Activated CD8-positive, alpha-beta memory T cell treated with anti-CD3 and anti-CD28 coated beads for 36 hours (primary cell): ENCODE measurements around the gene SLC2A11. TPM values are rescaled to one million over a fixed set of nuclear protein-coding genes. Genes with fewer than 3 reads are reported as not detected.
"Not testable (repeated sequence)": the region's sequence is repeated elsewhere in the genome, so short reads cannot be mapped to it uniquely, and the experiment has no call there.

ENCODE experiments used
- CTCF ChIA-PET: fragments of 350-600 bp; sonication (Branson Sonifier 250); formaldehyde crosslinking; loops from one replicate; lab custom pipeline; 2021; ENCODE audit warnings: antibody characterized with exemption; lab: Charles Lee
- POLR2A ChIA-PET: fragments of 350-600 bp; sonication (Branson Sonifier 250); formaldehyde crosslinking; loops from one replicate; lab custom pipeline; 2021; ENCODE audit warnings: antibody characterized with exemption; lab: Charles Lee
- total RNA-seq, 2 experiments: library from RNA; stranded (reverse); gene quantifications; one replicate each; pipeline ENCODE4 v1.2.3, GENCODE V29; 2021

The SLC2A11 gene
- total RNA-seq, 2 experiments from 2014 or later = 8.0 to 8.1 TPM

DNA sequence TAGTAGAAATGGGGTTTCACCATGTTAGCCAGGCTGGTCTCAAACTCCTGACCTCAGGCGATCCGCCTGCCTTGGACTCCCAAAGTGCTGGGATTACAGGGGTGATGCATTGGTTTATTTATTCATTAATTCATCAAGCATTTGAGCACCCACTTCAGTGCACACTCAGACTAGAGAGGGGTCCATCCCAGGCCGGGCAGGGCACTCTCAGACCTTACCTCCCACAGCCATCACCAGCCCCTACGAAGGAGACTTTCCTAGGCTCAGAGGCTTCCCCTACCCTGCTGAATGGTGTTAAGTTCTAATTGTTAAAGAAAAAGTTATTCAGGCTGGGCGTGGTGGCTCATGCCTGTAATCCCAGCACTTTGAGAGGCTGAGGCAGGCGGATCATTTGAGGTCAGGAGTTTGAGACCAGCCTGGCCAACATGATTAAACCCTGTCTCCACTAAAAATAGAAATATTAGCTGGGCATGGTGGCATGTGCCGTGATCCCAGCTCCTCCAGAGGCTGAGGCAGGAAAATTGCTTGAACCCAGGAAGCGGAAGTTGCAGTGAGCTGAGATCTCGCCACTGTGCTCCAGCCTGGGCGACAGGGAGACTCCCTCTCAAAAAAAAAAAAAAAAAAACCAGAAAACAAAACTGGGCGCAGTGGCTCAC lies 7.0 kb downstream of the SLC2A11 start:
- POLR2A ChIA-PET = not testable (repeated sequence)
- CTCF ChIA-PET = interaction anchor here (1.4 kb wide), 1 partner anchor 15 kb away, joined by 3 read pairs; no protein-coding TSS in a partner anchor

DNA sequence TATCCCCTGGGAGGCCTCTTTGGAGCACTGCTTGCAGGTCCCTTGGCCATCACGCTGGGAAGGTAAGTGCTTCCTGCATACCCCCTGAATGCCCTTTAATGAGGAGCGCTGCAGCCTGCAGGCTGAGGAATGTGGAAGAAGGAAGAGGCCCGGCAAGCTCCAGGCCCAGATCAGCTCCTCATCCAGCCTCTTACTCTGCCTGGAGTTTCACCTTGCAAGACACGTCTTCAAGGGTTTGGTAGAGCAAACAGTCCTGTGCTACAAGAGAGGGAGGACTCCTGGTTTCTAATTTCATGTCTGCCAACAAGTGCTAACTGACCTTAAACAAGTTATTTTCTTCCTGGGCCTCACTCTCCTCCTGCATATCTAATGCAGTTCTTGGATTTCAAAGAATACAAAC lies 10.9 kb downstream of the SLC2A11 start:
- POLR2A ChIA-PET = no interaction called here
- CTCF ChIA-PET = no interaction called here

GRCh38 chr22:23874871-23875270 lies 17.2 kb downstream of the SLC2A11 start:
- ChIA-PET POLR2A (no interaction called here), CTCF (interaction anchor here (0.7 to 1.1 kb wide), 3 partner anchors 17 to 230 kb away, joined by 3 read pairs; no protein-coding TSS in a partner anchor)

DNA sequence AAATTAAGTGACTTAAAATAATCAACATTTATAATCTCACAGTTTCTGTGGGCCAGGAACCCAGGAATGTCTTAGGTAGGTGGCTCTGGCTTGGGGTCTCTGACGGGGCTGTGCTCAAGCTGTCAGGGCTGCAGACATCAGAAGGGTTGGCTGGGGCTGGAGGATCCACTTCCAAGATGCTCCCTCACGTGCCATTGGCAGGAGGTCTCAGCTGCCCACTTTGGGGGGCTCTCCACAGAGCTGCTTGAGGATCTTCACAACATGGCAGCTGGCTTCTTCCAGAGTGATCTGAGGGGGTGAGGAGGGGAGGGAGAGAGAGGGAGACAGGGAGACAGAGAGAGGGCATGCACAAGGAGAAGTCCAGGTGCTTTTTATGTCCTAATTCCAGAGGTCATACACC lies 18.1 kb downstream of the SLC2A11 start:
- POLR2A ChIA-PET = no interaction called here

GRCh38 chr22:23877566-23877965 lies 19.9 kb downstream of the SLC2A11 start:
- ChIA-PET CTCF (no interaction called here), POLR2A (interaction anchor here (0.6 kb wide), 1 partner anchor 277 kb away, joined by 4 read pairs; no protein-coding TSS in a partner anchor)

More for the DNA sequence above, 18.1 kb downstream of the SLC2A11 start:
- CTCF ChIA-PET = no interaction called here

DNA sequence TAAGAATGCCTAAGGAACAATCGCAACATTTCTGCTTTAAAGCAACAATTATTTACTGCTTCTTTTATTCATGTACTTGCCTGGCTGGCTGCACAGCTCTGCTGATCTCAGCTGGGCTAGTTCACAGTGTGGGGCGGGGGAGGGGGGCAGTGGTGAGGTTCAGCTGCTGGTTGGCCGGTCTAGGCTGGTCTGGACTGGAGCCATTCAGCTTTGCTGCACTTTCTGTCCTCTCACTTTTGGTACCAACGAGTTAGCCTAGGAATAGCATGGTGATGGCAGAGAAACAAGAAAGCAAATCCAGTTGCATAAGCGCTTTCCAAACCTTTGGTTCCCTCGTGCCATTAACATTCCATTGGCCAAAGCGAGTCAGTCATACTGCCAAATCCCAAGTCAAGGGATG lies 20.5 kb downstream of the SLC2A11 start:
- CTCF ChIA-PET = no interaction called here

GRCh38 chr22:23882370-23882769 lies 24.7 kb downstream of the SLC2A11 start:
- POLR2A ChIA-PET = no interaction called here
- CTCF ChIA-PET = no interaction called here

More for the DNA sequence above, 20.5 kb downstream of the SLC2A11 start:
- POLR2A ChIA-PET = no interaction called here

GRCh38 chr22:23883658-23884057 lies 26.0 kb downstream of the SLC2A11 start:
- POLR2A ChIA-PET = no interaction called here
- CTCF ChIA-PET = no interaction called here

DNA sequence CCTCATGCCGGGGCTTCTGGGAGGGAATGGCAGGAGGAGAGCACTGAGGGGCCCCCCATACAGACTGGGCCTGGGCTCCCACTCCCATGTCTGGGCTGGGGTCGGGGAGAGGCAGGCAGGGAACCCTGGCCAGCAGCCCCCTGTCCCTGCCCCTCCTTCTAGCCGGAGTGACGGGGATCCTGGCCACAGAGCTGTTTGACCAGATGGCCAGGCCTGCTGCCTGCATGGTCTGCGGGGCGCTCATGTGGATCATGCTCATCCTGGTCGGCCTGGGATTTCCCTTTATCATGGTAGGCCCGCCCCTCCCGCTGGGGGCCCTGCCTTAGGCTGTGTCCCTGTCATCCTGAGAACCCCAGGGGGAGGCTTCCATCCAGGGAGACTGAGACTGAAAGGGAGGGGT lies 26.5 kb downstream of the SLC2A11 start:
- CTCF ChIA-PET = no interaction called here
- POLR2A ChIA-PET = no interaction called here

GRCh38 chr22:23888615-23889401 lies 31.1 kb downstream of the SLC2A11 start:
- POLR2A ChIA-PET = interaction anchor here (0.7 kb wide), 1 partner anchor 691 kb away, joined by 6 read pairs; no protein-coding TSS in a partner anchor
- CTCF ChIA-PET = interaction anchor here (0.7 kb wide), 1 partner anchor 262 kb away, joined by 4 read pairs; no protein-coding TSS in a partner anchor

DNA sequence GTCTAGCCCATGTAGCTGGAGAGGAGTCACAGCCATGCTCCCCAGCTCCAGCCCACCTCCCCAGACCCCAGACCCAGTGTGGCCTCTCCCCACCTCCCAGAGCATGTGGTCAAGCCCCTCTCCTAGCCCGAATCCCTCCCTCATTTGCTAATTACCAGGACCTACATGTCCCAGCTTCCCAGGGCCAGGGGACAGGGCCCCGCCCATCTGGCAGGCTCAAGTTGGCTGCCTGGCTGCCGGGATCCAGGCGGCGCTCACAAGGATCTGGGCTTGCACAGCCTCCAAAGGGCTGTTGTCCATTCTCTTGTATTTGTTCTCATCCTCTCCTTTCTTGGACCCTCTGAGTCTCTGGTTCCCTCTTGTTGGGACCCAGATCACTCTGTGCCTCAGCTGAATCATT lies 31.9 kb downstream of the SLC2A11 start:
- CTCF ChIA-PET = interaction anchor here (0.5 kb wide), 1 partner anchor 386 kb away, joined by 3 read pairs; no protein-coding TSS in a partner anchor
- POLR2A ChIA-PET = no interaction called here

DNA sequence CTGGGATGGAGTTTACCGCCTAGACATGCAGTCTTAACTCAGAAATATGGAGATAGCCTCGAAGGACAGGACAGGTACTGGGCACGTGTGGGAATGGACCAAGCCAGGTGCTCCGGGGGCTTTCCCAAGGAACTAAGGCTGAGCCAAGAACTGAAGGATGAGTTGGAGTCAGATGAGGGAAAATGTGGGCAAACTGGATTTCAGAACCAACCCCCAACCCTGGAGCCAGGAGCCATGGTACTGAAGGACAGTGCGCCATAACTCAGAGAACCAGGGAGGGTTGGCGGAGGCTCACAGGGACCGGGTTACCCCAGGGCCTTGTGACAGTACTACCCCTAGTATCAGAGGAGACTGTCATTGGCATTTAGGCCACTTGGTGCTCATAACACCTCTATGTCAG lies 34.1 kb downstream of the SLC2A11 start:
- CTCF ChIA-PET = interaction anchor here (0.6 kb wide), 1 partner anchor 17 kb away, joined by 3 read pairs; no protein-coding TSS in a partner anchor
- POLR2A ChIA-PET = no interaction called here

GRCh38 chr22:23892130-23892529 lies 34.5 kb downstream of the SLC2A11 start:
- ChIA-PET POLR2A (no interaction called here), CTCF (no interaction called here)

- ChIA-PET POLR2A (interaction anchor here (2.5 kb wide), 1 partner anchor 19 kb away, joined by 30 read pairs; no protein-coding TSS in a partner anchor), CTCF (interaction anchor here (2.0 kb wide), 1 partner anchor 20 kb away, joined by 13 read pairs; no protein-coding TSS in a partner anchor)
Measured at GRCh38 chr22:23892706-23893105, 35.0 kb downstream of the SLC2A11 start.

DNA sequence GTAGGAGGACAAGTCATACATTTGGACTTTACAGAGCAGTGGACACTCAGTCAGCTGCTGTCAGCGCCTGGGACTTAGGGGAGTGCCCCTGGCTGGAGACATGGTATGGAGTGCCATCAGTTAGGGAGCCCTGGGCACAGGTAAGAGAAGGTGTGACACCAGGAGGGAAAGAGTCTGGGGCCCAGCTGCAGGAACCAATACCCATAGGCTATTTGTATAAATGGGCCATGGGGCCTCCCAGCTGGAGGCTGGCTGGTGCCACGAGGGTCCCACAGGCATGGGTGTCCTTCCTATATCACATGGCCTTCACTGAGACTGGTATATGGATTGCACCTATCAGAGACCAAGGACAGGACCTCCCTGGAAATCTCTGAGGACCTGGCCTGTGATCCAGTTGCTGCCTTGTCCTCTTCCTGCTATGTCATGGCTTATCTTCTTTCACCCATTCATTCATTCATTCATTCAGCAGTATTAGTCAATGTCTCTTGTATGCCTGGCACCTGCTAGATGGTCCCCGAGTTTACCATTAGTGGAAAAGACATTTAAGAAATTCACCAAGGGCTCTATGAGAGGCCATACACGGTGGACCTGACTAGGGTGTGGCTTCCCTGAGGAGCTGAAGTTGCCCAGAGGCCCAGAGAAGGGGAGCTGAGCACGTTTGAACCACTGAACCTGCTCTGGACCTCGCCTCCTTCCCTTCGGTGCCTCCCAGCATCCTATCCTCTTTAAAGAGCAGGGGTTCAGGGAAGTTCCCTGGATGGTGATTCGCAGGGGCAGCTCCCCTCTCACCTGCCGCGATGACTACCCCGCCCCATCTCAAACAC lies 35.7 kb downstream of the SLC2A11 start:
- CTCF ChIA-PET = interaction anchor here (0.6 to 2.0 kb wide), 4 partner anchors 13 to 118 kb away, joined by 3 to 13 read pairs (median 5); partner anchors contain the start of gene SLC2A11
- POLR2A ChIA-PET = interaction anchor here (0.6 to 2.5 kb wide), 8 partner anchors 10 to 142 kb away, joined by 3 to 30 read pairs (median 6); partner anchors contain the start of genes CABIN1, SLC2A11 and ZNF70

GRCh38 chr22:23893945-23894709 lies 36.5 kb downstream of the SLC2A11 start, which contains the start of gene MIF:
Gene MIF (plus strand): TSS chr22:23894383. CDS start chr22:23894475, 92 bp downstream.
- ChIA-PET CTCF (interaction anchor here (0.6 to 2.0 kb wide), 7 partner anchors 14 to 1417 kb away, joined by 3 to 13 read pairs (median 3); partner anchors contain the start of gene SLC2A11), POLR2A (interaction anchor here (0.6 to 2.5 kb wide), 12 partner anchors 10 to 1174 kb away, joined by 3 to 30 read pairs (median 6); partner anchors contain the start of genes CABIN1, SLC2A11 and ZNF70)

GRCh38 chr22:23894710-23895598 lies 37.3 kb downstream of the SLC2A11 start:
- POLR2A ChIA-PET = interaction anchor here (0.6 to 2.5 kb wide), 10 partner anchors 9 to 1173 kb away, joined by 3 to 30 read pairs (median 8); partner anchors contain the start of genes CABIN1 and SLC2A11

More at GRCh38 chr22:23894710-23895598, 37.3 kb downstream of the SLC2A11 start:
- CTCF ChIA-PET = interaction anchor here (0.6 to 2.0 kb wide), 5 partner anchors 18 to 1417 kb away, joined by 3 to 13 read pairs (median 3); partner anchors contain the start of gene SLC2A11
